MM.1S (cell line): ENCODE measurements around the gene CDON.

Experiments used
- DNase-seq: peaks from one replicate; pipeline ENCODE4 v3.0.0-alpha.2; 2015
- H2AFZ ChIP-seq: fragments of 300-600 bp; sonication (generic); 2 replicates; pipeline ENCODE4 v1.6.0; 2016; ENCODE audit warnings: antibody characterized with exemption, low read length
- H3F3A ChIP-seq: fragments of 300-600 bp; sonication (generic); 2 replicates; pipeline ENCODE4 v1.6.1; 2016; ENCODE audit warnings: mild to moderate bottlenecking, antibody characterized with exemption, low read length, moderate library complexity, mixed read lengths; ENCODE audit not compliant: insufficient read depth
- H3K27ac ChIP-seq: fragments of 300-600 bp; sonication (generic); 2 replicates; pipeline ENCODE4 v1.5.1; 2016; ENCODE audit warnings: mild to moderate bottlenecking, low read length
- H3K27me3 ChIP-seq: fragments of 300-600 bp; sonication (generic); replicated peaks from 2 replicates; pipeline ENCODE4 v1.6.0; 2016; ENCODE audit warnings: low read length; ENCODE audit not compliant: insufficient read depth
- H3K36me3 ChIP-seq: fragments of 300-600 bp; sonication (generic); replicated peaks from 2 replicates; pipeline ENCODE4 v1.6.1; 2016; ENCODE audit warnings: mild to moderate bottlenecking, low read length, mixed read lengths; ENCODE audit not compliant: insufficient read depth
- H3K4me1 ChIP-seq: fragments of 300-600 bp; sonication (generic); 2 replicates; pipeline ENCODE4 v1.6.1; 2016; ENCODE audit warnings: low read length, mixed read lengths
- H3K4me2 ChIP-seq: fragments of 300-600 bp; sonication (generic); 2 replicates; pipeline ENCODE4 v1.6.0; 2016; ENCODE audit warnings: low read depth, low read length
- H3K4me3 ChIP-seq: fragments of 300-600 bp; sonication (generic); 2 replicates; pipeline ENCODE4 v1.5.1; 2016; ENCODE audit warnings: low read length, mixed read lengths
- H3K79me2 ChIP-seq: fragments of 300-600 bp; sonication (generic); 2 replicates; pipeline ENCODE4 v1.6.1; 2016; ENCODE audit warnings: mixed run types, low read length, mixed read lengths
- H3K9ac ChIP-seq: fragments of 300-600 bp; sonication (generic); 2 replicates; pipeline ENCODE4 v1.6.1; 2016; ENCODE audit warnings: low read length, mixed read lengths
- H3K9me2 ChIP-seq: fragments of 300-600 bp; sonication (generic); replicated peaks from 2 replicates; pipeline ENCODE4 v1.6.1; 2016; ENCODE audit warnings: mild to moderate bottlenecking, low read length, mixed read lengths; ENCODE audit not compliant: insufficient read depth
- H3K9me3 ChIP-seq: fragments of 300-600 bp; sonication (generic); replicated peaks from 2 replicates; pipeline ENCODE4 v1.6.1; 2016; ENCODE audit warnings: mild to moderate bottlenecking, low read length, mixed read lengths; ENCODE audit not compliant: insufficient read depth
- H4K20me1 ChIP-seq: fragments of 300-600 bp; sonication (generic); 2 replicates; pipeline ENCODE4 v1.6.1; 2016; ENCODE audit warnings: mild to moderate bottlenecking, low read length, moderate library complexity, mixed read lengths; ENCODE audit not compliant: insufficient read depth
- CTCF ChIP-seq: fragments of 300-600 bp; sonication (generic); IDR thresholded peaks from 2 replicates; pipeline ENCODE4 v1.5.1; 2016; ENCODE audit warnings: antibody characterized with exemption, low read length, mixed read lengths
- EZH2 ChIP-seq: fragments of 300-600 bp; sonication (generic); optimal IDR thresholded peaks from 2 replicates; pipeline ENCODE3; 2017; ENCODE audit warnings: low read depth, mild to moderate bottlenecking, antibody characterized with exemption, low read length, mixed read lengths
- EZH2phosphoT487 ChIP-seq: fragments of 300-600 bp; sonication (generic); IDR thresholded peaks from 2 replicates; pipeline ENCODE4 v1.6.1; 2018; ENCODE audit warnings: antibody characterized with exemption, low read length

Gene CDON

DNA sequence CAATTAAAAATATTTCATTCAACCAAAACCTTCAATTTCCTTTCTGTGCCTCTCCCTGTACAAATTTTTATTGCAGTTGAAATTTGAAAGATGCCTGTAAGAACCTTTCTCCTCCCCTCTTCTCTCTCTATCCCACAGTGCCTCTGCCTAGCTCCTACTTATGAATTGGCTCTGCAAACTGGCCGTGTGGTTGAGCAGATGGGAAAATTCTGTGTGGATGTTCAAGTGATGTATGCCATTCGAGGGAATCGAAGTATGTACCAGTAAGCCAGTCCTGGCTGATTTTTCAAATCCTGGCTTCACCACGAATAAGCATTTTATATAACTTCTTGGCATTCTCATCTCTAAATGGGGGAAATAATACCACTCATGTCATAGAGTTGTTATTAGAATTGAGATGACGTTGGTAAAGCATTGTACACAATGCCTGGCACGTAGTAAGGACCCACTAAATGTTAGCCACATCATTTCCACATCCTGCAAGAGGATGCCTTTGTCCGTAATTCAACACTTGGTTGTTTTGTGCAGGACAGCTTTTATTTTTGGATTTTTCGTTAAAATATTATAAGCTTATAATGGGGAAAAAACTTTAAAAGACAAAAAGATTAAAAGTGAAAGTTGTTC is 152.3 kb downstream of the CDON start:
- no peaks in the 10 kb centered on the region for H3K36me3 ChIP-seq
- no peak overlapping the region for H3K9ac ChIP-seq
- H3K4me1 ChIP-seq, result no peaks in the 10 kb centered on the region
- no peak overlapping the region for H2AFZ ChIP-seq
- H3K27me3 ChIP-seq, result peaks cover 4% of the 10 kb centered on the region; the same call in 1 of the 2 replicates
- H3K4me2 ChIP-seq, result no peak overlapping the region
- no peaks in the 10 kb centered on the region for H3K9me2 ChIP-seq
- no peaks in the 10 kb centered on the region for H3F3A ChIP-seq
- no peak overlapping the region for H3K27ac ChIP-seq
- no peaks in the 10 kb centered on the region for H3K79me2 ChIP-seq
- H3K9me3 ChIP-seq, result no peaks in the 10 kb centered on the region
- H3K4me3 ChIP-seq, result no peak overlapping the region
- H4K20me1 ChIP-seq, result no peaks in the 10 kb centered on the region
- no peak for TF ChIP-seq CTCF
- no peak for TF ChIP-seq EZH2
- TF ChIP-seq EZH2phosphoT487, result no peak
- DNase-seq, result no peak
